ENCODE data around the gene UNC5B.
A peak's percentile ranks its signal among the peaks of the same experiment; 100 is the strongest.

Gene UNC5B

GRCh38 chr10:71211053-71211452 is 1.3 kb upstream of the UNC5B start:
- in situ Hi-C loops (cut with HindIII; ENCODE audit: low sequenced_read_pairs), result no loop called here
- no peak overlapping the region for H3K4me3 ChIP-seq (ENCODE audit: low read depth, low read length)
- no peak for TF ChIP-seq CTCF (IDR thresholded peaks at IDR 0.05; ENCODE audit: low read depth, low read length, missing control alignments)

GRCh38 chr10:71211775-71212317 is 524 bp upstream of the UNC5B start:
- DNase-seq (ENCODE audit: low read depth), result no peak
- in situ Hi-C loops (cut with HindIII; ENCODE audit: low sequenced_read_pairs), result no loop called here
- TF ChIP-seq CTCF (IDR thresholded peaks at IDR 0.05; ENCODE audit: low read depth, low read length, missing control alignments), result no peak
- H3K4me3 ChIP-seq (ENCODE audit: low read depth, low read length), result peak overlapping the region; percentile 68

More at GRCh38 chr10:71211053-71211452, 1.3 kb upstream of the UNC5B start:
- no peak for DNase-seq (ENCODE audit: low read depth)

DNA sequence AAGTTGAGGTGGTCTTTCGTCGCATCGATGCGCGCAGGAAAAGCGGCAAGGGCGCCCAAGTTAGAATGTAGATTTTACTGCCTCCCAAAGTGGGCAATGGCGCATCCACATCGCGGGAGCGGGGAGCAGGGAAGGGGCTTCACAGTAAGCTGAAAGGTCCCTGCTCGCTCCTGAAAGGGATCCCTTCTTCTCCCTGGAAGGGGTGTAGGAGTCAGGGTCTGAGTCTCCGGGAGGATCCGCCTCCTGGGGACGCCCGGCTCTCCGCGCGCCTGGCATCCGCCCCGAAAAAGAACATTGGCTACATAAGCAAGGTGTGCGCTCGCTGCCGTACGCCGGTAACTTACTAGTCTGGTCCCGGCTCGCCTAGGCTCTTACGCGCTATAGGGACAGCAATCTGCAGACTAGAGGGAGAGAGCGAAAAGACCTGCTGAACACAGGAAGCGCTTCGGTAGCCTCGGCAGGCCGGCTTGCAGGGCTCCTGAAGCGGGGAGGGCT is 804 bp downstream of the UNC5B start:
- TF ChIP-seq CTCF (IDR thresholded peaks at IDR 0.05; ENCODE audit: low read depth, low read length, missing control alignments), result no peak
- peak; percentile 55 for DNase-seq (ENCODE audit: low read depth)
- peak overlapping the region; percentile 68 for H3K4me3 ChIP-seq (ENCODE audit: low read depth, low read length)
- in situ Hi-C loops (cut with HindIII; ENCODE audit: low sequenced_read_pairs), result no loop called here

- in situ Hi-C loops (cut with HindIII; ENCODE audit: low sequenced_read_pairs), result no loop called here
- peak overlapping the region; percentile 68 for H3K4me3 ChIP-seq (ENCODE audit: low read depth, low read length)
- no peak for DNase-seq (ENCODE audit: low read depth)
- no peak for TF ChIP-seq CTCF (IDR thresholded peaks at IDR 0.05; ENCODE audit: low read depth, low read length, missing control alignments)
Measured at GRCh38 chr10:71213761-71214440, 1.5 kb downstream of the UNC5B start.

DNA sequence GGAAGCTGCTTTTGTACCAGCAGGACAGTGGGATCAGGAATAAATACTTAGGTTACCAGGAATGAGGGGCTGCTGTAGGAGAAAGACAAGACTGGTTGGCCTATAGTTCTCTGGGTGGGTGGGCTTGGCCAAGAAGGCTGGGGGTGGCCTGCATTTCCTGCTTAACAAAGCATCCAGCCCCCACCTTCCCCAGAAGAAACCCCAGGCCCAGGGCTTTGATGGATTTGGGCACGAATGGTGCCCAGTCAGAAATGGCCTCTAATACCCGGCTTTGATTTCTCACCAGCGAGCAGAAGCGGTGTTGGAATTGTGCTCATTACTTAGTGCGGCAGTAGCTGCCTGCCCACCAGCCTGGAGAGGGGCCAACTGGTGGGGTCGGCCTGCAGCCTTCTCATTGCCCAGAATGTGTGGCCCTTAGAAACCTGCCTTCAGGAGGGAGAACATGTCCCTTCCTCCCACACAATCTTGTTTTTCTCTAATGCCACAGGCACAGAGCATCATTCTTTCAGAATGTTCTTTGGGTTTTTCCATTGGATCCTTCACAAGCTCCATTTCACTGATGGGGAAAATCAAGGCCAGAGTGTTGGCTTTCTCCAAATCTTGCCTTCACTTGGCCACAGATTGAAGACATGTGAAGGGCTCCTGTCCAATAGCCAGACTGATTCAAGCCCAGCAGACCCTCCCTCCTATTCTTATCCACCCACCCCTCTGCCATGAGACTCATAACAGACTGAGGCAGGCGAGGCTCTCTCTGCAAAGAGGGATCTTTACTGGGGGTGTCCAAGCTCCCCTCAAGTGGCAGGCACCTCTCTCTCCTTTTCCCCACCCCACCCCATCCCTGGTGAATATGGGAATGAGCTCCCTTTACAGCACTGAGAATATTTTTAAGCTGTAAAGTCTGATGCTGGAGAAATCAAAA is 2.5 kb downstream of the UNC5B start:
- in situ Hi-C loops (cut with HindIII; ENCODE audit: low sequenced_read_pairs), result no loop called here
- H3K4me3 ChIP-seq (ENCODE audit: low read depth, low read length), result no peak overlapping the region
- DNase-seq (ENCODE audit: low read depth), result no peak
- TF ChIP-seq CTCF (IDR thresholded peaks at IDR 0.05; ENCODE audit: low read depth, low read length, missing control alignments), result no peak

- no peak overlapping the region for H3K4me3 ChIP-seq (ENCODE audit: low read depth, low read length)
- no peak for TF ChIP-seq CTCF (IDR thresholded peaks at IDR 0.05; ENCODE audit: low read depth, low read length, missing control alignments)
- DNase-seq (ENCODE audit: low read depth), result no peak
- in situ Hi-C loops (cut with HindIII; ENCODE audit: low sequenced_read_pairs), result no loop called here
Measured at GRCh38 chr10:71216363-71216695, 4.0 kb downstream of the UNC5B start.
